ENCODE results near the gene ANKMY1.
"Not testable (repeated sequence)": the region's sequence is repeated elsewhere in the genome, so short reads cannot be mapped to it uniquely, and the experiment has no call there.

DNA sequence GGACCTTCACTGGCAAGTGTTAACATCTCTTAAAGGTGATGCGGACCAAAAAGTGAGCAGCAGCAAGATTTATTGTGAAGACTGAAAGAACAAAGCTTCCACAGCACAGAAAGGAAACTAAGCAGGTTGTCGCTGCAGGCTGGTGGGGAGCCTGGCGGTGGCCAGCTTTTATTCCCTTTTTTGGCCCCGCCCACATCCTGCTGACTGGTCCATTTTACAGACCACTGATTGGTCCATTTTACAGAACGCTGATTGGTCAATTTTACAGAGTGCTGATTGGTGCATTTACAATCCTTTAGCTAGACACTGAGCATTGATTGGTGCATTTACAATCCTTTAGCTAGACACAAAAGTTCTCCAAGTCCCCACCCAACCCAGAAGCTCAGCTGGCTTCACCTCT is 35.9 kb downstream of the ANKMY1 start:
- TF ChIP-seq POLR2A, CTCF (IDR thresholded peaks at IDR 0.05): not testable (repeated sequence)
